H9 (cell line): Measurements from ENCODE around the gene HOXD4. TPM values are rescaled to one million over a fixed set of nuclear protein-coding genes. Genes with fewer than 3 reads are reported as not detected.
A peak's percentile ranks its signal among the peaks of the same experiment; 100 is the strongest.

Experiments
- DNase-seq: peaks from one replicate; pipeline ENCODE4 v3.0.0-alpha.2; 2017
- H2AFZ ChIP-seq: one replicate; pipeline ENCODE4 v1.6.1; 2013; ENCODE audit warnings: mild to moderate bottlenecking, low read length, control low read depth, moderate library complexity
- H2AK5ac ChIP-seq: 2 replicates; pipeline ENCODE4 v1.6.1; 2013; ENCODE audit warnings: low read length, control low read depth, mixed read lengths; ENCODE audit not compliant: insufficient read length
- H2BK120ac ChIP-seq: one replicate; pipeline ENCODE4 v1.6.1; 2013; ENCODE audit warnings: low read depth, mild to moderate bottlenecking, low read length, control low read depth, inconsistent platforms; ENCODE audit not compliant: poor library complexity, severe bottlenecking
- H2BK12ac ChIP-seq: 2 replicates; pipeline ENCODE4 v1.6.1; 2013; ENCODE audit warnings: low read length, control low read depth, mixed read lengths, low read depth; ENCODE audit not compliant: insufficient read length
- H2BK15ac ChIP-seq: 2 replicates; pipeline ENCODE4 v1.6.1; 2013; ENCODE audit warnings: low read depth, low read length, control low read depth
- H2BK20ac ChIP-seq: one replicate; pipeline ENCODE4 v1.6.1; 2013; ENCODE audit warnings: low read depth, mild to moderate bottlenecking, low read length, control low read depth, inconsistent platforms; ENCODE audit not compliant: poor library complexity, severe bottlenecking
- H2BK5ac ChIP-seq: 2 replicates; pipeline ENCODE4 v1.6.1; 2013; ENCODE audit warnings: low read length, control low read depth, mixed read lengths; ENCODE audit not compliant: insufficient read length
- H3K14ac ChIP-seq: 2 replicates; pipeline ENCODE4 v1.6.1; 2013; ENCODE audit warnings: low read length, control low read depth; ENCODE audit not compliant: insufficient read depth
- H3K18ac ChIP-seq: 2 replicates; pipeline ENCODE4 v1.6.1; 2013; ENCODE audit warnings: low read depth, mild to moderate bottlenecking, mixed read lengths, low read length, control low read depth; ENCODE audit not compliant: insufficient read length
- H3K23ac ChIP-seq: 2 replicates; pipeline ENCODE4 v1.6.1; 2013; ENCODE audit warnings: low read length, control low read depth, mixed read lengths, low read depth; ENCODE audit not compliant: insufficient read length
- H3K23me2 ChIP-seq: 2 replicates; pipeline ENCODE4 v1.6.1; 2013; ENCODE audit warnings: low read depth, mild to moderate bottlenecking, mixed read lengths, low read length, control low read depth; ENCODE audit not compliant: insufficient read length, poor library complexity, severe bottlenecking
- H3K27ac ChIP-seq: 2 replicates; pipeline ENCODE4 v1.5.1; 2013; ENCODE audit warnings: low read length, control low read depth, mixed read lengths, low read depth; ENCODE audit not compliant: insufficient read length
- H3K27me3 ChIP-seq: 2 replicates; pipeline ENCODE4 v1.6.1; 2013; ENCODE audit warnings: low read length, control low read depth, inconsistent platforms; ENCODE audit not compliant: insufficient read depth
- H3K4ac ChIP-seq: 2 replicates; pipeline ENCODE4 v1.6.1; 2013; ENCODE audit warnings: low read depth, mild to moderate bottlenecking, control low read depth, inconsistent platforms, low read length, moderate library complexity
- H3K4me1 ChIP-seq: 2 replicates; pipeline ENCODE4 v1.6.1; 2013; ENCODE audit warnings: low read length, control low read depth, inconsistent platforms; ENCODE audit not compliant: insufficient read depth
- H3K4me2 ChIP-seq: 2 replicates; pipeline ENCODE4 v1.6.1; 2013; ENCODE audit warnings: low read length, control low read depth, mixed read lengths; ENCODE audit not compliant: insufficient read length, insufficient read depth
- H3K56ac ChIP-seq: 2 replicates; pipeline ENCODE4 v1.6.1; 2013; ENCODE audit warnings: low read depth, mild to moderate bottlenecking, mixed read lengths, low read length, control low read depth; ENCODE audit not compliant: insufficient read length
- H3K79me1 ChIP-seq: 2 replicates; pipeline ENCODE4 v1.6.1; 2013; ENCODE audit warnings: low read depth, mild to moderate bottlenecking, moderate library complexity, low read length, control low read depth, inconsistent platforms; ENCODE audit not compliant: insufficient read depth, poor library complexity, severe bottlenecking
- H3K79me2 ChIP-seq: 2 replicates; pipeline ENCODE4 v1.6.1; 2013; ENCODE audit warnings: low read length, control low read depth, inconsistent platforms; ENCODE audit not compliant: insufficient read depth
- H3K9ac ChIP-seq: 2 replicates; pipeline ENCODE4 v1.6.1; 2013; ENCODE audit warnings: low read length, control low read depth, mixed read lengths; ENCODE audit not compliant: insufficient read length; ENCODE audit errors: extremely low read depth
- H3K9me3 ChIP-seq: one replicate; pipeline ENCODE4 v1.6.1; 2013; ENCODE audit warnings: low read depth, low read length, inconsistent platforms; ENCODE audit not compliant: control insufficient read depth
- H3T11ph ChIP-seq: one replicate; pipeline ENCODE4 v1.6.1; 2013; ENCODE audit warnings: mild to moderate bottlenecking, low read length, control low read depth, inconsistent platforms
- H4K20me1 ChIP-seq: one replicate; pipeline ENCODE4 v1.6.1; 2013; ENCODE audit not compliant: control insufficient read depth, insufficient read length, insufficient read depth
- H4K5ac ChIP-seq: 2 replicates; pipeline ENCODE4 v1.6.1; 2013; ENCODE audit warnings: low read depth, mild to moderate bottlenecking, mixed read lengths, low read length, control low read depth; ENCODE audit not compliant: insufficient read length
- H4K8ac ChIP-seq: replicated peaks from 2 replicates; pipeline ENCODE4 v1.6.1; 2013; ENCODE audit warnings: low read length, control low read depth, mixed read lengths, low read depth; ENCODE audit not compliant: insufficient read length
- H4K91ac ChIP-seq: 2 replicates; pipeline ENCODE4 v1.6.1; 2013; ENCODE audit warnings: low read depth, mild to moderate bottlenecking, moderate library complexity, mixed read lengths, low read length, control low read depth; ENCODE audit not compliant: insufficient read length
- H3K27ac Mint-ChIP-seq, 3 experiments: 2 replicates in 2 of 3; 3 replicates in 1 of 3; pipeline ENCODE4 v1.8.0; 2020 to 2021; ENCODE audit warnings: mixed read lengths in 3 of 3, mild to moderate bottlenecking in 1 of 3, moderate library complexity in 1 of 3
- H3K27me3 Mint-ChIP-seq: 2 replicates; pipeline ENCODE4 v1.8.0; 2021; ENCODE audit warnings: low read depth, mild to moderate bottlenecking, moderate library complexity, mixed read lengths
- H3K36me3 Mint-ChIP-seq, 3 experiments: 2 replicates in 2 of 3; 3 replicates in 1 of 3; pipeline ENCODE4 v1.8.0; 2020 to 2021; ENCODE audit warnings: low read depth in 3 of 3, mixed read lengths in 3 of 3; ENCODE audit not compliant: insufficient read depth in 1 of 3
- H3K4me1 Mint-ChIP-seq, 2 experiments: 2 replicates each; pipeline ENCODE4 v1.8.0; 2020; ENCODE audit warnings: mixed read lengths in 2 of 2
- H3K4me3 Mint-ChIP-seq, 2 experiments: 2 replicates in 1 of 2; 3 replicates in 1 of 2; pipeline ENCODE4 v1.8.0; 2020 to 2021; ENCODE audit warnings: mild to moderate bottlenecking in 2 of 2, mixed read lengths in 2 of 2, moderate library complexity in 1 of 2
- H3K9me3 Mint-ChIP-seq, 2 experiments: 2 replicates in 1 of 2; 3 replicates in 1 of 2; pipeline ENCODE4 v1.8.0; 2020; ENCODE audit warnings: mild to moderate bottlenecking in 2 of 2, mixed read lengths in 2 of 2, moderate library complexity in 1 of 2
- CTCF ChIP-seq: fragments of 200-600 bp; sonication (generic); conservative IDR thresholded peaks from 3 replicates; pipeline ENCODE4 v1.8.0; 2021; ENCODE audit warnings: antibody characterized with exemption, mild to moderate bottlenecking
- WGBS: extraction: QIAGEN DNeasy Blood & Tissue Kit; methylation state at CpG from one replicate; pipeline ENCODE4 v1.1.7; 2013; ENCODE audit warnings: missing lambda C conversion rate, low lambda C conversion rate, mixed read lengths; ENCODE audit not compliant: insufficient read length; ENCODE audit errors: extremely low coverage; 5-methylcytosine and 5-hydroxymethylcytosine counted together
- total RNA-seq: library from RNA; stranded (reverse); gene quantifications from 2 replicates; pipeline ENCODE4 v1.2.1, GENCODE V29; 2021

The HOXD4 gene
- total RNA-seq, 1 experiment from 2014 or later = not detected

- no peak overlapping the region for H2BK120ac ChIP-seq
- Mint-ChIP-seq H3K27ac (no peak overlapping the region), H3K9me3 (peaks cover 0 to 13% of the 10 kb centered on the region in 2 experiments; a peak in 4 of 5 replicates), H3K4me1 (peaks cover 12 to 22% of the 10 kb centered on the region in 2 experiments), H3K4me3 (no peak overlapping the region), H3K36me3 (no peaks in the 10 kb centered on the region; a peak in 2 of 7 replicates), H3K27me3 (peaks cover 97% of the 10 kb centered on the region)
- peak; percentile 27 for DNase-seq
- no peaks in the 10 kb centered on the region for H3K4me1 ChIP-seq
- H3T11ph ChIP-seq = no peak overlapping the region
- no peaks in the 10 kb centered on the region for H3K9me3 ChIP-seq
- no peak overlapping the region for H4K8ac ChIP-seq
- H3K79me1 ChIP-seq = no peaks in the 10 kb centered on the region
- H3K14ac ChIP-seq = no peak overlapping the region
- H3K27ac ChIP-seq = no peak overlapping the region
- H3K18ac ChIP-seq = no peak overlapping the region
- H3K27me3 ChIP-seq = peaks cover 92% of the 10 kb centered on the region
- no peak overlapping the region for H3K4me2 ChIP-seq
- no peak overlapping the region for H3K4ac ChIP-seq
- H2AK5ac ChIP-seq = no peak overlapping the region
- WGBS = no CpG with 5 or more reads among the region's 9 CpGs
- no peak overlapping the region for H2BK15ac ChIP-seq
- no peak overlapping the region for H2BK12ac ChIP-seq
- H3K23ac ChIP-seq = no peak overlapping the region
- H2BK5ac ChIP-seq = no peak overlapping the region
- TF ChIP-seq CTCF = no peak
- no peak overlapping the region for H2AFZ ChIP-seq
- no peak overlapping the region for H3K9ac ChIP-seq
- no peak overlapping the region for H4K91ac ChIP-seq
- H2BK20ac ChIP-seq = no peak overlapping the region
- no peak overlapping the region for H3K56ac ChIP-seq
- H4K5ac ChIP-seq = no peak overlapping the region
- no peaks in the 10 kb centered on the region for H3K79me2 ChIP-seq
- H3K23me2 ChIP-seq = no peaks in the 10 kb centered on the region
- no peaks in the 10 kb centered on the region for H4K20me1 ChIP-seq
These were observed 26.2 kb upstream of the HOXD4 start for GRCh38 chr2:176124947-176125771.
